Pulmonary artery endothelial cell (primary cell): ENCODE data around the gene COG3. TPM values are rescaled to one million over a fixed set of nuclear protein-coding genes. Genes with fewer than 3 reads are reported as not detected.

Experiments
- DNase-seq: peaks from one replicate; pipeline ENCODE4 v3.0.0-alpha.2; 2011; ENCODE audit warnings: low read depth, low spot score
- total RNA-seq: library from RNA; depleted of rRNA; stranded (reverse); fragments of >200 nt; gene quantifications from 2 replicates; pipeline ENCODE4 v1.2.3, GENCODE V29; 2014

COG3 gene
- total RNA-seq, 1 donor from 2014 or later = 30.8 TPM

DNA sequence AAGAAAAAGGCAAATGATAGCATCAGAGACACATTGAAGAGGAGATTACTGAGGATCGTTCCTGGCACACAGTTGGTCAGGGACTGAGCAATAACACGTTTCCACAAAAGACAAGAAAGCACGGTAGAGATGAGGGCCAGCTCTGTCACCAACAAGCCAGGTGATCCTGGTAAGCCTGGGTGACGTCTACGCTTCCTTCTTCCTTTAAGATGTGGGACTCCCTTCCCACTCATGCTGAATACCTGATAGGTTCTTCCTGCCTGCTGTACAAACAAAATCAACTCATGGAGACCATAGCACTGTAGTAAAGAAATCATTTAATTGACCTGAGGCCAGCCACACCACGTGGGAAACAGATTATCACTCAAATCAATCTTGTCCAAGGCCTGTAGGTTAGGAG is 19.7 kb upstream of the COG3 start:
- DNase-seq = no peak

GRCh38 chr13:45446181-45446580 is 18.6 kb upstream of the COG3 start:
- no peak for DNase-seq

GRCh38 chr13:45447050-45447661 is 17.6 kb upstream of the COG3 start:
- DNase-seq = no peak

DNA sequence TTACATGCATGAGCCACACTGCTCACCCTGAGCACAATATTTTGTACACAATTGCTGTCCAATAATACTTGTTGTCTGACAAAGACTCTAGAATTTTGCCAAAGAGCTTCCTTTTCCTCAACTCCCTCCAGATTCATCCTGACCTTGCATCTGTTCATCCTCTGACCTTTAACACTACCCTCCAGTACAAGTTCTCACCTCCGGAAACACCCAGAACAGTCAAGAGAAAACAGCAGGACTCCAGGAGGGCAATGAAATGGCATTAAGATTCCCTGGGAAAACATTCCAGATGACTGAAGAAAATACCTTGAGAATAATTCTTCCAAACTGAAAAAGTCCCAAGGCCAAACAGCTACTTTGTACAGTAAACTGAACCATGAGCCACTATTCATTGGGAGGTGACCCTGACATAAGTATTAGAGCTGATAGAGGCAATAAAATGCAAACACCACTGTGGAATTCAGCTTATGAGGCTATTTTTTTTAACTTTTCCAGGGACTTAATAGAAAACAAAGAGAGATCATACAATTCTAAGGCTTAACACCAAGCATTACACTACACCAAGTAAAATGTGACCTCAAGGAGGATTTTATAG is 15.7 kb upstream of the COG3 start:
- no peak for DNase-seq

GRCh38 chr13:45451282-45451681 is 13.5 kb upstream of the COG3 start:
- no peak for DNase-seq

DNA sequence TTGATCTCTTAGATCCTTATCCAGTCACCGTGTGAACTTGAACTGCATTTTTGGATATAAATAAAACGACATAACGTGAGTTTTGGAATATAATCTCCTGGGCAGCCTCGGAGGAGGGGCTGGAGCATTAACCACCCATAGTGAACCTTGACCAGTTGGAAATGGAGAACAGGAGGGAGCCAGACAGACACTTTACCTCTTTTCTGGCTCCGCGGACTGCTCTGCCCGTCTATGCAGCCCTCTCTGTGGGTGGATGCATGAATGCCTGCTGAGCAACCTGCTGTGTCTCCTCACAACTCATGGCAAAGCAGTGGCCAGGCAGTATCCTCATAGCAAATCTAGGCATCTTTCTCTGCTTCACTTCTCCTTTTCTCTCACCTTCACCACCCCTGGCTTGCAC is 10.5 kb upstream of the COG3 start:
- no peak for DNase-seq

GRCh38 chr13:45456196-45456972 is 8.4 kb upstream of the COG3 start:
- no peak for DNase-seq

GRCh38 chr13:45464141-45464686 is 525 bp upstream of the COG3 start:
- DNase-seq = no peak

- DNase-seq = no peak
Measured at GRCh38 chr13:45466359-45466758, 1.6 kb downstream of the COG3 start.

DNA sequence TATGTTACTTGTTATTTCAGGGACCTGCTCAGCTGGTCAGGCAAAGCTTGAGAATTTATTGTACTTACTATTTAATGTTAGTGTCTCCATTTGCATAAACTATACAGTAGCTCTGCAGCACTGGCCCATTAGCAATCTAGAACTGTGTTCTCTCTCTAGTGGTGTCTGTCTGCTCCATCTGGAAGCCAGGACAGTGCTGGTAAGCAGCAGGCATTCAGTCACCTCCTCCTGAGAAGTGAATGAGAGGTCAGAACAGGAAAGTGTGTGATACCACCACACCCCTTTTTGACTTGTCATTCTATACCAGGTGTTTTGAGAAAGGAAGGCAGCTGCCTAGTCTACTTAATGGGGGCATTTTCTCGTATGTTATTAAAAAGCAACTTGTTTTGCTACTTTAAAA is 3.9 kb downstream of the COG3 start:
- DNase-seq = no peak

DNA sequence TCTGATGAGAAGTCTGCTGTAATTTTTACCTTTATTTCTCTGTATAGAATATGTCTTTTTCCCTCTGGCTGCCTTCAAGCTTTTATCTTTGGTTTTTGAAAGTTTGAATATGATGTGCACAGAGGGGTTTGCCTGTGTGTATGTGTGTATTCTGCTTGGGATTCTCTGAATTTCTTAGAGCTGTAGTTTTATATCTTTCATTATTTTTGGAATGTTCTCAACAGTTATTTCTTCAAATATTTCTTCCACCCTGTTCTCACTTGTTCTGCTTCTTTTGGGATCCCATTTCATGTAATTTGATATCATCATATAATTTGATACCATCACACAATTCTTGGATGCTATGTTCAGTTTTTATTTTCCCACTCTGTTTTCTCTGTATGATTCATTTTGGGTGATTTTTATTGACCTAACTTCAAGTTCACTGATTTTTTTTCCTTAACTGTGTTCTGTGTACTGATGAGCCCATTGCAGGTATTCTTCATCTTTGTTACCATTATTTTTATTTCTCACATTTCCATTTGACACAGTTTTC is 7.5 kb downstream of the COG3 start:
- DNase-seq = no peak

- no peak for DNase-seq
Measured at GRCh38 chr13:45473627-45474026, 8.9 kb downstream of the COG3 start.

DNA sequence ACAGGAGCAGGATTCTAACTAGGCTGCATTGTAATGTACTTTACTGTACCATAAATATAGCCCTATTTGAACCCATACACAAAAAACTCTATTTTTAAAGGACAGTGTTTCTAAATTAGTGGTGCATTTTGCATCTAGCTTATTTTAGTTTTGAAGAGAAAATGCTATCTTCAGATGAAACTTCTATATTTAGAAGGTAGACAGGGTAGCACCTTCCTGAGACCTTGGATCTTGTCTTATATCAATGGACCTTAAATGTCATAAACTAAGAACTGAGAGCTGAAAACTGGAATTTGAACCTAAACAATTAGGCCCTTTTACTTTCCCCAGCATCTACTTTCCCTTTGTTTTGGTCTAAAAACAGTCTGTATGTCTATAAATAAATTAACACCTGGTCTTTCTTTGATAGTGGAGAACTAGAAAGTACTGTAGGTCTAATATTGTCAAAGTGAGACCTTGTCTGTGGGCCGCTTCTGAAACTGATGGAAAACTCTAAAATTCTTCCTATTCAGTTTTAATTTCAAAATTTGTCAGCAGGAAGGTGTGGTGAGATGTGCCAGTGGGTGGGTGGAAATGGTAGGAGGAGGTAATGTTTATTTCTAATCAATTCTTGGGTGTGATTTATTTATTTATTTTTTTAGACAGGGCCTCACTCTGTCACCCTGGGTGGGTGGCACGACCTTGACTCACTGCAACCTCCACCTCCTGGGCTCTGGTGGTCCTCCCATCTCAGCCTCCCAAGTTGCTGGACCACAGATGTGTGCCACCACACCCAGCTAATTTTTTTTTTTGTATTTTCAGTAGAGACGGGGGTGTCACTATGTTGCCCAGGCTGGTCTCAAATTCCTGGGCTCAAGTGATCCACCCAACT is 10.1 kb downstream of the COG3 start:
- DNase-seq = no peak

GRCh38 chr13:45479661-45480060 is 14.9 kb downstream of the COG3 start:
- DNase-seq = no peak

GRCh38 chr13:45481688-45482087 is 16.9 kb downstream of the COG3 start:
- no peak for DNase-seq

- no peak for DNase-seq
Measured at GRCh38 chr13:45482571-45483173, 17.9 kb downstream of the COG3 start.

DNA sequence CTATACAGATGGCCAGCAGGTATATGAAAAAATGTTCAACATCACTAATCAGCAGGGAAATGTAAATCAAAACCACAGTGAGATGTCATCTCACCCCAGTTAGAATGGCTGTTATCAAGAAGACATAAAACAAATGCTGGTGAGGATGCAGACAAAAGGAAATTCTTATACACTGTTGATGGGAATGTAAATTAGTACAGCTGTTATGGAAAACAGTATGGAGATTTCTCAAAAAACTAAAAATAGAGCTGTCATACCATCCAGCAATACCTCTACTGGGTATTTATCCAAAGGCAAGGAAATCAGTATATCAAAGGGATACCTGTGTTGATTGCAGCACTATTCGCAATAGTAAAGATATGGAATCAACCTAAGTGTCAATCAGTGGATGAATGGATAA is 22.9 kb downstream of the COG3 start:
- no peak for DNase-seq

- no peak for DNase-seq
Measured at GRCh38 chr13:45490068-45490467, 25.3 kb downstream of the COG3 start.

GRCh38 chr13:45492538-45492937 is 27.8 kb downstream of the COG3 start:
- no peak for DNase-seq

DNA sequence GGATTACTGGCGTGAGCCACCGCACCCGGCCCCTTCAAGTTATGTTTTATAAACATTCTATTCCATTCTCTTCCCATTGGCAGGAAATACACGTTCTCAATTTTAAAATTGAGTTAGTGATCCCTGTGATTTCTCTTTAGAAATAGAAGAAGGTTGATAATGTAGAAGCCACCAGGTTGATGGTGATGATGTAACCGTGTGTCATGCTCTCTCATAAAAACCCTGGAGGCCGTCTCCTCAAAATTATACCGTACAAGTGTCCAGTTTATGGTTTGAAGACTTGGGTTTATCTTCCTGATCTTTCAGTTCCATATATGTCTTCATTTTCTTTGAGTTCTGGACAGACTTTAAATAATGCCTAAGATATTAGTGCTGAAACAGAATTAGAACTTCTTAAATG is 32.2 kb downstream of the COG3 start:
- no peak for DNase-seq
